ENCODE measurements around the gene CTDSPL2.
A peak's percentile ranks its signal among the peaks of the same experiment; 100 is the strongest.
"Not testable (repeated sequence)": the region's sequence is repeated elsewhere in the genome, so short reads cannot be mapped to it uniquely, and the experiment has no call there.

The CTDSPL2 gene

DNA sequence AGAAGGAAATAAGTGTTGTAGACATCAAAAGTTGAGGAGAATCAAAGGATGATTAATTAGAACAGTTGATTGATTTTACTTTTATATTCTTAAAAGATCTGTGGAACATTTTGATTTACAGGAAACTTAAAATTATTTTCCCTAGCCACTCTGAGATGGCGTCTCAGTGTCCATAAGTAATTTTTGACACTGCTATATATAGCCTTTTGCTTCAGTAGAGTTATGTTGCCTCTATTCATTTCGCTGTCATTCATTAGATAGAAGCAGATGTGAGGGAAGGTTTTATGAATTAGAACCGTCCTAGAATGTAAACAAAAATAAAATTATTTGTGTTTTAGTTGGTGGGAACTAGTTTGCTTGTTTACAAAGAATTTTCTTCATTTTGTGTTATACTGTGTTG lies 58.5 kb downstream of the CTDSPL2 start:
- no peak for DNase-seq (ENCODE audit: low read depth)

DNA sequence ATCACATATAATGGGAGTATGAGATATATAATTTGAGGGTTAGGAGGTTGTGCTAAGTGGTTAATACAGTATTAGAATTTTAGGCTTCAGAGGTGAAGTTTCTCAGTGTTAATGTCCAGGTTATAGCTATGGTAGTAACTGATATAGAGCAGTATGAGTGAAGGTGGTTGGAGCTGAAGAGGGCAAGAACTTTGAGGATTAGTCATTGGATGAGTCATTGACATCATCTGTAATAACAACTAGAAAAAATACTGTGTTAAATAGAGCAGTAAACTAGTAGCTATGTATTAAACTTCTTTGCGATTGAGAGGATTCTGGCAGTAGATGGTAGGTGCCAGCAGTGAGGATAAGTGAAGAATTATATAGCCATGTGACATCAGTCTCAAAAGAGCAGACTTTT lies 62.0 kb downstream of the CTDSPL2 start:
- DNase-seq (ENCODE audit: low read depth), result no peak

DNA sequence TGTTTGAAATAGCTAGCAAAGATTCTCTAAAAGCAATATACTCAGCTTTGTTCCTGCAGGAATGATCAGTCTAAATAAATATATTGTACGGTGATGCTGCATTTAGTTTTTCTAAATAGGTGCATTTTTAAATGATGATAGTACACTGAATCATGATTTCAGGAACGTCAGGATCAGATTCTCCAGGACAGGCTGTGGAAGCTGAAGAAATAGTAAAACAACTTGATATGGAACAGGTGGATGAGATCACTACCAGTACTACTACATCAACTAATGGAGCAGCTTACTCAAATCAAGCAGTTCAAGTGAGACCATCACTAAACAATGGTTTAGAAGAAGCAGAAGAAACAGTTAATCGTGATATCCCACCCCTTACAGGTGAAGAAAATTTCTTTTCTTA lies 63.2 kb downstream of the CTDSPL2 start:
- DNase-seq (ENCODE audit: low read depth), result no peak

DNA sequence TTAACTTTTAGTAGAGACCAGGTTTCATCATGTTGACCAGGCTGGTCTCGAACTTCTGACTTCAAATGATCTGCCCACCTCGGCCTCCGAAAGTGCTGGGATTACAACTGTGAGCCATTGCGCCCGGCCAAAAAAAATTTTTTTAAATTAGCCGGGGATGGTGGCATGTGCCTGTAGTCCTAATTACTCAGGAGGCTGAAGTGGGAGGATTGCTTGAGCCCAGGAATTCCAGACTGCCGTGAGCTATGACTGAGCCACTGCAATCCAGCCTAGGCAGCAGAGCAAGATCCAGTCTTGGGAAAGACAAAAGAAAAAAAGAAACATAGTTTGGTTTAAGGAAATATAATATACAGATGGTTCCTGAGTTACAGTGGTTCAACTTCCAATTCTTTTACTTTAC lies 64.6 kb downstream of the CTDSPL2 start:
- DNase-seq (ENCODE audit: low read depth), result no peak

DNA sequence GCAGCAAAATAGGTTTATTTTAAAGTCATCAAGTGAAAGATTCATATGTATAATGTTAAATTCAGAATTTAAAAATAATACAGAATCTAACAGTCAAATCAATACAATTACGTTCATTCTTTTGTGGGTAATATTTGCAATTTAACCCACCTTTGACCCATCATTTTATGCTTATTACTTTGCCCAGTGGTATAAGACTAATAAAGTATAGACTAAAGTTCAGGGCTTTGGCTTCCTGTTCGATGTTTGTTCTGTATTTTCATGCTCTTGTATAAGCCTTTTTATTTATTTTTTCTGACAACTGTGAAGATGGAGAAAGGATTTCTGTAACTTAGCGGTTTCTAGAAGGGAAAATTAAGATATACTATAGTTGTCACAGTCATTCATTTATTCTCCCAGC lies 65.2 kb downstream of the CTDSPL2 start:
- no peak for DNase-seq (ENCODE audit: low read depth)

DNA sequence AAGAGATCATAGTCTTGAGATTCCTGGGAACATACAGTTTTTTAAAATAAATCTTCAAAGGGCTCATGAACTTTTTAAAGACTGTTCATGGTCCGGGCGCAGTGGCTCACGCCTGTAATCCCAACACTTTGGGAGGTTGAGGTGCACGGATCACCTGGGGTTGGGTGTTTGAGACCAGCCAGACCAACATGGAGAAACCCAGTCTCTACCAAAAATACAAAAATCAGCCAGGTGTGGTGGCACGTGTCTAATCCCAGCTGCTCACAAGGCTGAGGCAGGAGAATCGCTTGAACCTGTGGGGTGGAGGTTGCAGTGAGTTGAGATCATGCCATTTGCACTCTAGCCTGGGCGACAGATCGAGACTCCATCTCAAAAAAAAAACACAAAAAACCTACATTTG lies 68.1 kb downstream of the CTDSPL2 start:
- DNase-seq (ENCODE audit: low read depth), result no peak

DNA sequence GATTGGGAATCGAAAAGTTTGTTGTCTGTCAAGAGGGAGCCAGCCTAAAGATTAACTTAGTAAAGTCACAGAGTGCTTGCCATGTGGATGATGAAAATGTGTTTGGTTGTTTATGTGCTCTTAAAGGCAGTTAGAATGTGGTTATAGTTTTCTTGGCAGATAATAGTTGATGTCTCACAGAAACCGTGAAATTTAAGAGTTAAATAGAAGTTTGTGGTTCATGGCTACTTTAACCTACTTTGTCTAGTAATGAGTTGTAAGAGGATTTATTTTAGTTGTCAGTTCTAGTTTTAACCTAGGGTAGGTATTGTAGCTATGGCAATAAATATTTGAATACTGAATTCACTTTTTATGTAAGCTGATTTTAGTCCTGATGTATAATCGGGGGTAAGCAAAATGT lies 73.1 kb downstream of the CTDSPL2 start:
- no peak for DNase-seq (ENCODE audit: low read depth)

DNA sequence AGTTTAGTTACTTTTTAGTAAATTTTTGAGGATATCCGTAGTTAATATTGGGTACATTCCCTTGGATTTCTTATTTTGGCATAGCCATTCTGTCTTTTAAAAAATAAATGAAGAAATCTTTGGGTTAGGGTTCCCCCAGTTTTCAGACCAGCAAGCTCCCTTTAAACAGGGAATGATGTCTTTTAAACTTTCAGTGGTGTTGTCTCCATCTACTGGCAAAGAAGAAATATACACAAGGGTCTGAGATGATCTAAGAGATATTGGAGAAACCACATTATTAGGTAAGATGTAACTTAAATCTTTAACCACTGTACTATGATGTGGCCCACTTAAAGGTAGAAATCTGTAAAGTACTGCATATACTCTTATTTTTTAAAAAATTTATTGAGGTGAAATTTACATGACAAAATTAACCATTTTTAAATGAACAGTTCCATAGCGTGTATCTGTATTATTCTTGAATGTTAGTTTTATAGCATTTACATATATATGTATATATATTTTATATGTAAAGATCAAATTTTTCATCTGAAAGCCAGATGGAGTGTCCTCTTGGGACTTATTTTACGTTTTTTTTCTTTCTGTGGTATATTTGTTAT lies 74.4 kb downstream of the CTDSPL2 start:
- DNase-seq (ENCODE audit: low read depth), result no peak

DNA sequence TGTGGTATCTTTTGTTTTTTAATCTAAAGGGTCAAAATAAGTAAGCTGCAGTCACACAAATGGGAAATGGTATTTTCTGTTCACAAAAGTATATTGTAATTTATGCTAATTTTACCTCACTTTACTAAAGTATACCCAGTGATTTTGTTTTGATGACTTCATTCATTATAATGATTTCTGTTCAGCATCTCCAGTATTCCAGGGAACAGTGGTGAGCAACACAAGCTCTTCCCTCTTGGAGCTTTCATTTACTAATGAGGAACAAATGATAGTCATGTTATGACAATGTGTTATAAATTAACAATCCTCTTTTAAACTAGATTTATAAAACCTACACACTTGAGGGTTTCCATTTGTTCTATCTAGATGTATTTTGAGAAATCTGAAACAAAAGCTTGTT lies 89.0 kb downstream of the CTDSPL2 start:
- DNase-seq (ENCODE audit: low read depth), result no peak

DNA sequence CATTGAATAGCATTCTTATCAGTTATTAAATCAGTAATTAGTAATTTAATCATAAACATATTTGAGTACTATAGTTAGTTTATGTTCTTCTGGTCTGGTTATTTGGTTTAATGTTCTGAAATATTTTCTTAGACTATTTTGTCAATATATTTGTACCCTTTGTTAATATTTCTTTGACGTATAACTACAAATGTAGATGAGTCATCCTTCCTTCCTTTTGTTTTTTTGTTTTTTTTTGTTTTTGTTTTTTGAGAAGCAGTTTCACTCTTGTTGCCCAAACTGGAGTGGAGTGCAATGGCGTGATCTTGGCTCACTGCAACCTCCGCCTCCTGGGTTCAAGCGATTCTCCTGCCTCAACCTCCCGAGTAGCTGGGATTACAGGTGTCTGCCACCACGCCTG lies 92.1 kb downstream of the CTDSPL2 start:
- DNase-seq (ENCODE audit: low read depth), result no peak

DNA sequence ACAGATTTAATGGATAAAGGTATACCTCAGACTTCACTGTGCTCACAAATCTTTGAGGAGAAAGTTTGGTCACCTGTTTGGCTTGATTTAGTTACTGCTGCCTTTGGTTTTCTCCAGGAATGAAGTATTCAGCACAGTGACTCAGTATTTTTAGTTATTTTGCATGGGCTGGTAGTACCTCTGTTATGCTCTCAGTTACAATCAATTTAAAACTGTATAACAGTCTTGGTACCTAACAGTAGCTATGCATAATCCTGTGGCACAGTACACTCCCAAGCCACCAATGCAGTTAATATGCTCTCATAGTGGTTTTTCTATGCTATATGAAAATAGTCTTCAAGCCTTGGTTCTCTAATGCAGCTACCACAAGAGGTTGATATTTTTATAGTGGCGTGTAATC lies 97.6 kb downstream of the CTDSPL2 start:
- DNase-seq (ENCODE audit: low read depth), result no peak

DNA sequence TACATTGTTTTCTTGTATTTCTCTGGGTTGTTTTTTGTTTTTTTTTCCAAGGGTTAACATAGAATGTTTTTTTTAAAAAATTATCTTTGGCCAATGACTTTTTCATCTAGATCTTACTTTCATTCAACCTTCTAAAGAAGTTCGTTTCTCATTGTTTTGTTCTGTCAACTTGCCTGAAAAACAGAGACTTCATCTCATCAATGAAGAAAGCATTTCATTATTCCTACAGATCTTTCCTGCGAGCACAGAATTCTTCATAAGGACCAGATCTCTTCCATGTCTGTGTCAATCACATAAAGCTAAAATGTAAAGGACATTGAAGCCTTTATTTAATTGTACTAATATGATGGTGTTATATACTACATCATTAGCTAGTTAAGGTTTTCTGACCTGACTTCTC lies 99.8 kb downstream of the CTDSPL2 start:
- no peak for DNase-seq (ENCODE audit: low read depth)

DNA sequence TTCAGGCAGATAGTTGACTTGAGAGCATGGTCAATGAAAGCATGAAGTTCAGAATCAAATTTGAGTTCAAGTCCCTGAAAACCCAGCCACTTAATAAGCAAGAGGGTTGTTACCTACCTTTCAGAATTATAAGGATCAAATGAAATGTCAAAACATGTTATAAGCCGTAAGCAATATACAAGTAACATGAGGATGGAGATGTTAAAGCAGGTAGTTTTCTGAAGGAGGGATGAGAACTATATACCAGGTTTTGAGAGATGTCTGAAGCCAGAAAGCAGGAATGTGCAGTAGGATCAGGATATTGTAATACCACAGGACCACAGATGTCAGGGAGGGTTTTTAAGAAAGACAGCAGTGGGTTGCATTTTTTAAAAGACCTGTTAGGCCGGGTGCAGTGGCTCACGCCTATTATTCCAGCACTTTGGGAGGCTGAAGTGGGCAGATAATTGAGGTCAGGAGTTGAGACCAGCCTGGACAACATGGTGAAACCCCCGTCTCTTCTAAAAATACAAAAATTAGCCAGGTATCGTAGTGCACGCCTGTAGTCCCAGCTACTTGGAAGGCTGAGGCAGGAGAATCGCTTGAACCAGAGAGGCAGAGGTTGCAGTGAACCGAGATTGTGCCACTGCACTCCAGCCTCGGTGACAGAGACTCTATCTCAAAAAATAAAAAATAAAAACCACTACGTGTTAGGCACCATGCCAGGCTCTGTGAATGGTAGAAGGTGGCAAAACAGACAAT lies 102.6 kb downstream of the CTDSPL2 start:
- DNase-seq (ENCODE audit: low read depth), result no peak

DNA sequence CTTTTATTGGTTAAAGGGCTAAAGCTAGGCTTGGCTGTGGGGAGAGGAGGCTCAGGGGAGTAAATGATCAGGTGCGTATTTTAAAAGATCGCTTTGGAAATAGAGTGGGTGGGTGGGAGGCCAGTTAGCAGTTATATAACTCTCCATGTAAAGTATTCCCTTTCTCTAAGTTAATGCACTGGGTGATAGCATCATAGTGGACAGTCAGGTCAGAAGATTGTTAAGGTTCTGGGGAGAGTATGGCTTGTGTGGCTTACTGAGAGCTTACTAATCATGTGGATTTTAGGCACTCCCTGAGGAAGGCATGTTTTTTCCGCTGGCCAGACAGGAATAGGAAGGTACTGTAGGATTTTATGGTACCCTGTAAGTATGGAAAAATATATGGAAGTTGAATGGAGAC lies 103.2 kb downstream of the CTDSPL2 start:
- DNase-seq (ENCODE audit: low read depth), result no peak

DNA sequence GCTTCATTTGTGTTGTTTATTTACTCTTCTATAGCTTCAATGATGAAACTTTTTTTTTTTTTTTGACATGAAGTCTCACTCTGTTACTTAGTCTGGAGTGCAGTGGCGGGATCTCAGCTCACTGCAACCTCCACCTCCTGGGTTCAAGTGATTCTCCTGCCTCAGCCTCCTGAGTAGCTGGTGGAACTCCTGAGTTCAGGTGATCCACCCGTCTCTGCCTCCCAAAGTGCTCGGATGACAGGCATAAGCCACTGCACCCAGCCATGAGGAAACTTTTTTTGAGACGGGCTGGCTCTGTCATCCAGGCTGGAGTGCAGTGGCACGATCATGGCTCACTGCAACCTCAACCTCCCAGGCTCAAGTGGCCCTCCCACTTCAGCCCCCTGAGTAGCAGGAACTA lies 104.8 kb downstream of the CTDSPL2 start:
- not testable (repeated sequence) for DNase-seq (ENCODE audit: low read depth)

DNA sequence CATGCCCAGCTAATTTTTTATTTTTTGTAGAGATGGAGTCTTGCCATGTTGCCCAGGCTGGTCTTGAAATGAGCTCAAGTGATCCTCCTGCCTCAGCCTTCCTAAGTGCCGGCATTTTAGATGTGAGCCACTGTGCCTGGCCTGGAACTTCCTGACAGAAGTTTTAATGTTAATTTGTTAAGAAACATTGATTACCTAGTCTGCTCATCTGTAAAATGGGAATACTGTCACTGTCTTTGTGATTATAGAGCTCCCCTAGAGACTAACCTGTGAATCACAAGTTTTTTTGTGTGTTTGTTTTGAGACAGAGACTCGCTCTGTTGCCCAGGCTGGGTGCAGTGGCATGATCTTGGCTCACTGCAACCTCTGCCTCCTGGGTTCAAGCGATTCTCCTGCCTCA lies 105.3 kb downstream of the CTDSPL2 start:
- no peak for DNase-seq (ENCODE audit: low read depth)

DNA sequence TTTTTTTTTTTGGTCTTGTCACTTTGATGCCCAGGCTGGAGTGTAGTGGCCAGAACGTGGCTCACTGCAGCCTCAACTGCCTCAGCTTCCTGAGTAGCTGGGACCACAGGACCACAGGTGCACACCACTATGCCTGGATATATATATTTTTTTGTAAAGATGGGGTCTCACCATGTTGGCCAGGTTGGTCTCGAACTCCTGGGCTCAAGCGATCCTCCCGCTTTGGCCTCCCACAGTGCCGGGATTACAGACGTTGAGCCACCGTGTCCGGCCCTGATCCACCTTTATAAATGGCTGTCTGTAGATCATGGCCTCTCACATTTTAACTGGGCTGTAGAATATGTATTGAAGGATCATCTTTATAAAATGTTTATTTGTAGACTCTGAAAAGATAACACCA lies 107.7 kb downstream of the CTDSPL2 start:
- DNase-seq (ENCODE audit: low read depth), result no peak

DNA sequence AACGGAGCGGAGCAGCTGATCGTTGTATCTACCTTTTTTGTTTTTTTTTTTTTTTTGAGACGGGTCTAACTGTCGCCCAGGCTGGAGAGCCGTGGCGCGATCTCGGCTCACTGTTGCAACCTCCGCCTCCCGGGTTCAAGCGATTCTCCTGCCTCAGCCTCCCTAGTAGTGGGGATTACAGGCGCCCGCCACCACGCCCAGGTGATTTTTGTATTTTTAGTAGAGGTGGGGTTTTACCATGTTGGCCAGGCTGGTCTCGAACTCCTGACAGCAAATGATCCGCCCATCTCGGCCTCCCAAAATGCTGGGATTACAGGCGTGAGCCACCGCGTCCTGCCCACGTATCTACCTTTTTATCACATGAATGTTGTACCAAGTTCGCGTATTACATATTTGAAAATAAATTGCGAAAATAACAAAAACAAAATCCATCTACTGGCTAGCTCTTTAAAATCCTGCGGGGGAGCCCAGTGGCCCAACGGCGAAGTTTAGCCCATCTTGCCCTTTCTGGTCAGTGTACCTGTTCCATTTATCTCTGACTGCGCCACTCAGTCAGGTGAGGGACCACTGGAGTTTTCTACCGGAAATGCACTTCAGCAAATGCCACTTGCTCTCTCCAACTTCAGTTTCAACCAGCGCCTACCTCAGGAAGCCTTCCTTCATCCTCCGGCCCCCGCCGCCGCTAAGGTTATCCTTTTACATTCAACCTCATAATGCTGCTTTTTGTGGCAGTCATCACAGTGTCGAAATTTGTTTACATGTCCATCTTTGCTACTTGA lies 108.3 kb downstream of the CTDSPL2 start:
- DNase-seq (ENCODE audit: low read depth), result no peak

DNA sequence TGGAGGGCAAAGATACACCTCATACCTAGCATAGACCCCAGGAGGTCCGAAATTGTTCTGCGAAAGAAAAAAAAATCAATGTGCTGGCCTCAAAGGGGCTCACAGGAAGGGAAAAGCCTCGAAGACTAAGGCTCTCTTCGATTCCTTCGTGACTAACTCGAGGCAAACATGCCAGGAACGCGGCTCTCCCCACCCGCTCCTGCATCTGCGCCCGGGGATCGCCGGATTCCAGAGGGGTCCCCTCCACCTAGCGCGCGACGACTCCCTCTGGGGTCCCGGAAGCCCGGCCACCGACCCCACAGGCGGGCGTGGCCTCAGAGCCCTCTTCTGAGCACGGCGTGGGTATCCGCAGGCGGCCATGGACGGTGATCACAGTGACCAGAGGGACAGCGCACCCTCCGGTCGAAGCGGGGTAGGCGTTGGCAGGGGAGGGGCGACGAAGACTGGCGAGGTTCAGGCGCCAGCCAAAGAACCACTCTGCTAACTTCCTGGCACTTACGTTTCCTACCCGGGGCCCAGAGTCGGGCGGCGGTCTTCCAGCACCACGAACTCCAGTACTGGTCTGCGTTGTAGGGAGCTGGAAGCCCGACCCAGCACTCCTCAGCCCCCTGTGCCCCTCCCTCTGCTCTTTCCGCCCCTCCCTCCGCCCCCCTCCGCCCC lies 109.0 kb downstream of the CTDSPL2 start:
- DNase-seq (ENCODE audit: low read depth), result peak; percentile 63

DNA sequence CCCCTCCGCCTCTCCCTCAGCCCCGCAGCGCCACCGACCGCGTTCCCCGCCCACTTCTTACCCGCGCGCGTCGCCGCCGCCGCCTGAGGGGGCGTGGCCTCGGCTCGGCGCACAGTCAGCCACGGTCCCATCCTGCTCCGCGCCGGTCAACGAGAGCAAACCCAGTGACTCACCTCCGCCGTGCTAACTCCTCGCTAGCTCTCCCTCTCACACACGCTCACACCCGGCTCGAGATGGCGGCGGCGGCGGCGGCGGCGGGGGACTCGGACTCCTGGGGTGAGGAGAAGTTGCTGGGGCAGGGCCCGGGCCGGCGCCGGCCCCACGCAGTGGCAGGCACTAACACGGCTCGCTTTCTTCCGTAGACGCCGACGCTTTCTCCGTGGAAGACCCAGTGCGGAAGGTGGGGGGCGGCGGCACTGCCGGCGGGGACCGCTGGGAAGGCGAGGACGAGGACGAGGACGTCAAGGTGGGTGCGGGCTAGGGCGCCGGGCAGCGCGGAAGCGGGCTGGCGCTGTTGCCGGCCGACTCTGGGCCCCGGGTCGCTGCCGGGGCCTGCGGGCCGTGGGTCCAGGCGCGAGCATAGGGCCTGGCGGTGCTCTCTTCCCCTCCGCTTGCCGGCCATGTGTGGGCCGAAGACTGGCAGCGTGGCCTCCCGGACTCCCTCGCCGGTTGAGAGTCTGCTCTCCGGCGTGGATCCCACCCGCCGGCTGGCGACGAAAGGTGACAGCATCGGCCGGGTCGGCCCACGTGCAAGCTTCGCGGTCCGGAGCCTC lies 109.7 kb downstream of the CTDSPL2 start, which contains the start of gene EIF3J:
Gene EIF3J (plus strand): TSS at position 186 of the 773 bp plus-strand sequence. CDS start 48 bp downstream, at position 234.
- DNase-seq (ENCODE audit: low read depth), result peak; percentile 93

DNA sequence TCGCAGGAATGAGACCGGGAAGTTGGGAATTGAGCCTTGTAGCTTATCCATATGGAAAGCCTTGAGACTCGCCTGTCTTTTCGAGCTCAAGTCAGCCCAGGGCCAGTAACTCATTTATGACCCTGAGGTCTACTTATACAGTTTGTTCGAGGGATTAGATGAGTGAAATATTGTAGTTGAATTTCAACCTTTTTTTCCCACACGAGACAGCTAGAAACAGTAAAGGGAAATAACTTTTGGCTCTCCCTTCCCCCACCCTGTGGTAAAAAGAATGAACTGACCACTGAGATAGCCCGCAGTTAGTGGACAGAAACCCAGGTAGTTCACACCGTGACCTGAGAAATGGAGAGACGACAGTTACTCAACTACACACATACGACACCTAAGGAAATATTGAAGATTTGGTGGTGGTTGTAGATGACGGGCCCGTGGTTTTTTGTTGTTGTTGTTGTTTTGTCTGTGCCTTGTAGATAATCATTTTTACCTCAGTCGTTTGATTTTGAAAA lies 110.4 kb downstream of the CTDSPL2 start:
- no peak for DNase-seq (ENCODE audit: low read depth)

Measured in activated T-cell treated with anti-CD3 and anti-CD28 coated beads for 48 hours (primary cell).